ENCODE results near the gene SEZ6L. TPM values are rescaled to one million over a fixed set of nuclear protein-coding genes. Genes with fewer than 3 reads are reported as not detected.

SEZ6L gene
- total RNA-seq, 1 donor from 2014 or later: 1.7 TPM

- Mint-ChIP-seq H3K36me3 (ENCODE audit: low read depth) (no peaks in the 10 kb centered on the region), H3K9me3 (no peaks in the 10 kb centered on the region), H3K4me1 (peaks cover 15% of the 10 kb centered on the region), H3K4me3 (no peak overlapping the region), H3K27me3 (ENCODE audit: low read depth) (peaks cover 34% of the 10 kb centered on the region), H3K27ac (ENCODE audit: unreplicated experiment) (peak overlapping the region; percentile 11)
- no peak for TF ChIP-seq CTCF (conservative IDR thresholded peaks at IDR 0.05)
- no peak for DNase-seq (ENCODE audit: low read depth, low spot score)
Measured at GRCh38 chr22:26226538-26227297, 57.5 kb downstream of the SEZ6L start.

GRCh38 chr22:26229910-26230309 is 60.6 kb downstream of the SEZ6L start:
- peaks cover 15% of the 10 kb centered on the region for H3K4me1 Mint-ChIP-seq
- H3K36me3 Mint-ChIP-seq (ENCODE audit: low read depth): no peaks in the 10 kb centered on the region
- no peak overlapping the region for H3K4me3 Mint-ChIP-seq
- no peak overlapping the region for H3K27ac Mint-ChIP-seq (ENCODE audit: unreplicated experiment)
- H3K9me3 Mint-ChIP-seq: no peaks in the 10 kb centered on the region
- TF ChIP-seq CTCF (conservative IDR thresholded peaks at IDR 0.05): no peak
- no peak for DNase-seq (ENCODE audit: low read depth, low spot score)
- H3K27me3 Mint-ChIP-seq (ENCODE audit: low read depth): peaks cover 48% of the 10 kb centered on the region

GRCh38 chr22:26234296-26234695 is 65.0 kb downstream of the SEZ6L start:
- Mint-ChIP-seq H3K9me3 (no peaks in the 10 kb centered on the region), H3K4me1 (no peaks in the 10 kb centered on the region), H3K27ac (ENCODE audit: unreplicated experiment) (no peak overlapping the region), H3K36me3 (ENCODE audit: low read depth) (no peaks in the 10 kb centered on the region), H3K27me3 (ENCODE audit: low read depth) (peaks cover 61% of the 10 kb centered on the region), H3K4me3 (no peak overlapping the region)
- no peak for DNase-seq (ENCODE audit: low read depth, low spot score)
- no peak for TF ChIP-seq CTCF (conservative IDR thresholded peaks at IDR 0.05)

GRCh38 chr22:26235792-26236487 is 66.7 kb downstream of the SEZ6L start:
- Mint-ChIP-seq H3K27ac (ENCODE audit: unreplicated experiment) (no peak overlapping the region), H3K9me3 (no peaks in the 10 kb centered on the region), H3K27me3 (ENCODE audit: low read depth) (peaks cover 65% of the 10 kb centered on the region), H3K4me3 (no peak overlapping the region), H3K4me1 (no peaks in the 10 kb centered on the region), H3K36me3 (ENCODE audit: low read depth) (no peaks in the 10 kb centered on the region)
- DNase-seq (ENCODE audit: low read depth, low spot score): no peak
- no peak for TF ChIP-seq CTCF (conservative IDR thresholded peaks at IDR 0.05)

- Mint-ChIP-seq H3K9me3 (no peaks in the 10 kb centered on the region), H3K27ac (ENCODE audit: unreplicated experiment) (no peak overlapping the region), H3K36me3 (ENCODE audit: low read depth) (no peaks in the 10 kb centered on the region), H3K4me3 (no peak overlapping the region), H3K27me3 (ENCODE audit: low read depth) (peaks cover 67% of the 10 kb centered on the region), H3K4me1 (no peaks in the 10 kb centered on the region)
- no peak for DNase-seq (ENCODE audit: low read depth, low spot score)
- TF ChIP-seq CTCF (conservative IDR thresholded peaks at IDR 0.05): no peak
Measured at GRCh38 chr22:26236991-26237390, 67.7 kb downstream of the SEZ6L start.

Measured in neural crest cell (in vitro differentiated cells).